GM12878 (cell line): ENCODE measurements around the gene PGA3.
"Not testable (repeated sequence)": the region's sequence is repeated elsewhere in the genome, so short reads cannot be mapped to it uniquely, and the experiment has no call there.

Experiments used
- EP300 ChIP-seq, 2 experiments: fragments of 150-350 bp in 1 of 2; IDR thresholded peaks; 2 replicates each; pipeline ENCODE4 v1.6.1; 2011 to 2012; ENCODE audit warnings: low read depth in 2 of 2, low read length in 2 of 2, borderline replicate concordance in 1 of 2, improper control_type of control experiment in 1 of 2, inconsistent platforms in 1 of 2; ENCODE audit not compliant: control insufficient read depth in 1 of 2
- RAD21 ChIP-seq: IDR thresholded peaks from 2 replicates; pipeline ENCODE4 v1.6.1; 2011; ENCODE audit warnings: mild to moderate bottlenecking, low read depth, low read length, moderate library complexity; ENCODE audit not compliant: insufficient read depth
- RCOR1 ChIP-seq: conservative IDR thresholded peaks from 2 replicates; pipeline ENCODE4 v1.6.1; 2012; ENCODE audit warnings: low read depth, low read length, improper control_type of control experiment
- SPI1 ChIP-seq: IDR thresholded peaks from 2 replicates; pipeline ENCODE4 v1.6.1; 2011; ENCODE audit warnings: low read depth, mild to moderate bottlenecking, low read length, moderate library complexity, borderline replicate concordance; ENCODE audit not compliant: insufficient read depth
- SUZ12 ChIP-seq: fragments of 200-600 bp; sonication (generic); IDR thresholded peaks from one replicate; pipeline ENCODE4 v1.6.1; 2018; ENCODE audit warnings: antibody characterized with exemption, mild to moderate bottlenecking; ENCODE audit not compliant: unreplicated experiment
- TAF1 ChIP-seq: IDR thresholded peaks from 2 replicates; pipeline ENCODE4 v1.6.1; 2011; ENCODE audit warnings: mild to moderate bottlenecking, low read depth, low read length, borderline replicate concordance
- TCF7 ChIP-seq: IDR thresholded peaks from 2 replicates; pipeline ENCODE4 v1.6.1; 2014; ENCODE audit warnings: antibody characterized with exemption, borderline replicate concordance
- TF ChIP-seq, protein P1 (sequence below), 3 experiments: IDR thresholded peaks in 2 of 3; conservative IDR thresholded peaks in 1 of 3; 2 replicates each; pipeline ENCODE4 v1.5.1; 2011; ENCODE audit warnings: low read depth in 3 of 3, low read length in 3 of 3, mild to moderate bottlenecking in 3 of 3, control low read depth in 2 of 3, moderate library complexity in 2 of 3, inconsistent platforms in 1 of 3, mixed read lengths in 1 of 3; ENCODE audit not compliant: control insufficient read depth in 2 of 3, insufficient read depth in 1 of 3; ENCODE audit errors: extremely low read depth in 1 of 3
- TF ChIP-seq, protein P2 (sequence below): fragments of 450-650 bp; IDR thresholded peaks from 2 replicates; pipeline ENCODE4 v1.6.1; 2016; ENCODE audit warnings: mild to moderate bottlenecking, moderate library complexity, borderline replicate concordance
- TF ChIP-seq, protein P3 (sequence below): IDR thresholded peaks from 2 replicates; pipeline ENCODE4 v1.6.1; 2011; ENCODE audit warnings: low read depth, low read length, improper control_type of control experiment, borderline replicate concordance
- TF ChIP-seq, protein P4 (sequence below): IDR thresholded peaks from 2 replicates; pipeline ENCODE4 v1.6.1; 2011; ENCODE audit warnings: low read depth, mild to moderate bottlenecking, low read length, moderate library complexity, borderline replicate concordance; ENCODE audit errors: extremely low read depth

DNA sequence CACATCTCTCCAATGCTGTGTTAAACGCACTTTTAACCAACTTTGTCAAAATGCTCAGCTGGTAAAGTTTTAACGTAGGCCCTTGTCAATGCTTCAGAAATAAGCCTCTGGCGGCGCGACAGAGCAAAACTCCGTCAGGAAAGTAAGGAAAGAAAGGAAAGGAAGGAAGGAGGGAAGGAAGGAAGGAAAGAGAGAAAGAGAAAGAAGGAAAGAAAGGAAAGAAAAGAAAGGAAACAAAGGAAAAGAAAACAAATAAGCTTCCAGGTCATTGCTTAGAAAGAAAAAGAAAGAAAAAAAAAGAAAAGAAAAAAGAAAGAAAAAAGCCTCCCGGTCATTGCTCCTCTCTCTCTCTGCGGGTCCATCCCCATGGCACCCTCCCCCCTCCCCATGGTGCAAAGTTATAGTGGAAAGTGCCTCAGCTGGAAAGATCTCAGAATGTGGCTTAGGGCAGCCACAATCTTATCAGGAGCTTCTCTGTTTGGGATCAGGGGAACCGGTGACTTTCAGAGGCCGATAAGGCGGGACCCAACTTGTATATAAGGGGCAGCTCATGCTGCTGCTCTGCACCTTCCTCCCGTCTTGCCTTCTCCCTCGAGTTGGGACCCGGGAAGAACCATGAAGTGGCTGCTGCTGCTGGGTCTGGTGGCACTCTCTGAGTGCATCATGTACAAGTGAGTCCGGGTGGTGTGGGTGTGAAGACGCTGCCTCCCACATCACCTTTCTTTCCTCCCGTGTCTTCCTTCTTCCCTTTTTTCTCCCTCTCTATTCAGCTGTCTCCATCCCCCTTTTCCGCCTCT lies at the start of gene PGA3:
- TF ChIP-seq, protein P1, sequence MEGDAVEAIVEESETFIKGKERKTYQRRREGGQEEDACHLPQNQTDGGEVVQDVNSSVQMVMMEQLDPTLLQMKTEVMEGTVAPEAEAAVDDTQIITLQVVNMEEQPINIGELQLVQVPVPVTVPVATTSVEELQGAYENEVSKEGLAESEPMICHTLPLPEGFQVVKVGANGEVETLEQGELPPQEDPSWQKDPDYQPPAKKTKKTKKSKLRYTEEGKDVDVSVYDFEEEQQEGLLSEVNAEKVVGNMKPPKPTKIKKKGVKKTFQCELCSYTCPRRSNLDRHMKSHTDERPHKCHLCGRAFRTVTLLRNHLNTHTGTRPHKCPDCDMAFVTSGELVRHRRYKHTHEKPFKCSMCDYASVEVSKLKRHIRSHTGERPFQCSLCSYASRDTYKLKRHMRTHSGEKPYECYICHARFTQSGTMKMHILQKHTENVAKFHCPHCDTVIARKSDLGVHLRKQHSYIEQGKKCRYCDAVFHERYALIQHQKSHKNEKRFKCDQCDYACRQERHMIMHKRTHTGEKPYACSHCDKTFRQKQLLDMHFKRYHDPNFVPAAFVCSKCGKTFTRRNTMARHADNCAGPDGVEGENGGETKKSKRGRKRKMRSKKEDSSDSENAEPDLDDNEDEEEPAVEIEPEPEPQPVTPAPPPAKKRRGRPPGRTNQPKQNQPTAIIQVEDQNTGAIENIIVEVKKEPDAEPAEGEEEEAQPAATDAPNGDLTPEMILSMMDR (IDR thresholded peaks at IDR 0.05 in 2 of 3, conservative IDR thresholded peaks at IDR 0.05 in 1 of 3; ENCODE audit: control insufficient read depth in 2 of 3, extremely low read depth in 1 of 3, insufficient read depth in 1 of 3, low read depth in 3 of 3, low read length in 3 of 3), result not testable (repeated sequence)
- TF ChIP-seq RAD21; TCF7; RCOR1; SUZ12; SPI1; TAF1; EP300 (IDR thresholded peaks at IDR 0.05; ENCODE audit: borderline replicate concordance in 1 of 2, control insufficient read depth in 1 of 2, low read depth in 2 of 2, low read length in 2 of 2): not testable (repeated sequence)
- TF ChIP-seq, protein P2, sequence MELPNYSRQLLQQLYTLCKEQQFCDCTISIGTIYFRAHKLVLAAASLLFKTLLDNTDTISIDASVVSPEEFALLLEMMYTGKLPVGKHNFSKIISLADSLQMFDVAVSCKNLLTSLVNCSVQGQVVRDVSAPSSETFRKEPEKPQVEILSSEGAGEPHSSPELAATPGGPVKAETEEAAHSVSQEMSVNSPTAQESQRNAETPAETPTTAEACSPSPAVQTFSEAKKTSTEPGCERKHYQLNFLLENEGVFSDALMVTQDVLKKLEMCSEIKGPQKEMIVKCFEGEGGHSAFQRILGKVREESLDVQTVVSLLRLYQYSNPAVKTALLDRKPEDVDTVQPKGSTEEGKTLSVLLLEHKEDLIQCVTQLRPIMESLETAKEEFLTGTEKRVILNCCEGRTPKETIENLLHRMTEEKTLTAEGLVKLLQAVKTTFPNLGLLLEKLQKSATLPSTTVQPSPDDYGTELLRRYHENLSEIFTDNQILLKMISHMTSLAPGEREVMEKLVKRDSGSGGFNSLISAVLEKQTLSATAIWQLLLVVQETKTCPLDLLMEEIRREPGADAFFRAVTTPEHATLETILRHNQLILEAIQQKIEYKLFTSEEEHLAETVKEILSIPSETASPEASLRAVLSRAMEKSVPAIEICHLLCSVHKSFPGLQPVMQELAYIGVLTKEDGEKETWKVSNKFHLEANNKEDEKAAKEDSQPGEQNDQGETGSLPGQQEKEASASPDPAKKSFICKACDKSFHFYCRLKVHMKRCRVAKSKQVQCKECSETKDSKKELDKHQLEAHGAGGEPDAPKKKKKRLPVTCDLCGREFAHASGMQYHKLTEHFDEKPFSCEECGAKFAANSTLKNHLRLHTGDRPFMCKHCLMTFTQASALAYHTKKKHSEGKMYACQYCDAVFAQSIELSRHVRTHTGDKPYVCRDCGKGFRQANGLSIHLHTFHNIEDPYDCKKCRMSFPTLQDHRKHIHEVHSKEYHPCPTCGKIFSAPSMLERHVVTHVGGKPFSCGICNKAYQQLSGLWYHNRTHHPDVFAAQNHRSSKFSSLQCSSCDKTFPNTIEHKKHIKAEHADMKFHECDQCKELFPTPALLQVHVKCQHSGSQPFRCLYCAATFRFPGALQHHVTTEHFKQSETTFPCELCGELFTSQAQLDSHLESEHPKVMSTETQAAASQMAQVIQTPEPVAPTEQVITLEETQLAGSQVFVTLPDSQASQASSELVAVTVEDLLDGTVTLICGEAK, result not testable (repeated sequence)
- TF ChIP-seq, protein P3, sequence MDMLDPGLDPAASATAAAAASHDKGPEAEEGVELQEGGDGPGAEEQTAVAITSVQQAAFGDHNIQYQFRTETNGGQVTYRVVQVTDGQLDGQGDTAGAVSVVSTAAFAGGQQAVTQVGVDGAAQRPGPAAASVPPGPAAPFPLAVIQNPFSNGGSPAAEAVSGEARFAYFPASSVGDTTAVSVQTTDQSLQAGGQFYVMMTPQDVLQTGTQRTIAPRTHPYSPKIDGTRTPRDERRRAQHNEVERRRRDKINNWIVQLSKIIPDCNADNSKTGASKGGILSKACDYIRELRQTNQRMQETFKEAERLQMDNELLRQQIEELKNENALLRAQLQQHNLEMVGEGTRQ, result not testable (repeated sequence)
- TF ChIP-seq, protein P4, sequence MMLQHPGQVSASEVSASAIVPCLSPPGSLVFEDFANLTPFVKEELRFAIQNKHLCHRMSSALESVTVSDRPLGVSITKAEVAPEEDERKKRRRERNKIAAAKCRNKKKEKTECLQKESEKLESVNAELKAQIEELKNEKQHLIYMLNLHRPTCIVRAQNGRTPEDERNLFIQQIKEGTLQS, result not testable (repeated sequence)
